ENCODE data around the gene COX19. TPM values are rescaled to one million over a fixed set of nuclear protein-coding genes. Genes with fewer than 3 reads are reported as not detected.

COX19 gene
- total RNA-seq, 4 donors from 2014 or later, result 8.6 to 30.2 (median 16.9) TPM

- Histone ChIP-seq H3K4me1 (peaks cover 20 to 61% (median 47%) of the 10 kb centered on the region in 4 donors), H3K9me3 (no peaks in the 10 kb centered on the region), H3K4me3 (no peak overlapping the region), H3K27me3 (no peaks in the 10 kb centered on the region), H3K36me3 (no peaks in the 10 kb centered on the region), H3K27ac (peak overlapping the region in 2 of 4 donors; percentile 86 to 93)
- 39% methylated on average over 17 of the region's 17 CpGs; no CpG with 5 or more reads in 1 of the 2 donors for WGBS, 2 donors (ENCODE audit: low coverage in 1 of 2)
- intact Hi-C loops (cut with DNase I; ENCODE audit: low total_unique reads) (no loop called here), in situ Hi-C loops (cut with MboI; ENCODE audit: low pct_ligation_motif_present in 1 of 4, low pct_unique_long_range_greater_than_20kb in 1 of 4, low sequenced_read_pairs in 3 of 4) (no loop called here)
- TF ChIP-seq POLR2A (IDR thresholded peaks at IDR 0.05), result no peak
- no peak for TF ChIP-seq EP300 (IDR thresholded peaks at IDR 0.05; ENCODE audit: low read depth)
- TF ChIP-seq, protein P1, sequence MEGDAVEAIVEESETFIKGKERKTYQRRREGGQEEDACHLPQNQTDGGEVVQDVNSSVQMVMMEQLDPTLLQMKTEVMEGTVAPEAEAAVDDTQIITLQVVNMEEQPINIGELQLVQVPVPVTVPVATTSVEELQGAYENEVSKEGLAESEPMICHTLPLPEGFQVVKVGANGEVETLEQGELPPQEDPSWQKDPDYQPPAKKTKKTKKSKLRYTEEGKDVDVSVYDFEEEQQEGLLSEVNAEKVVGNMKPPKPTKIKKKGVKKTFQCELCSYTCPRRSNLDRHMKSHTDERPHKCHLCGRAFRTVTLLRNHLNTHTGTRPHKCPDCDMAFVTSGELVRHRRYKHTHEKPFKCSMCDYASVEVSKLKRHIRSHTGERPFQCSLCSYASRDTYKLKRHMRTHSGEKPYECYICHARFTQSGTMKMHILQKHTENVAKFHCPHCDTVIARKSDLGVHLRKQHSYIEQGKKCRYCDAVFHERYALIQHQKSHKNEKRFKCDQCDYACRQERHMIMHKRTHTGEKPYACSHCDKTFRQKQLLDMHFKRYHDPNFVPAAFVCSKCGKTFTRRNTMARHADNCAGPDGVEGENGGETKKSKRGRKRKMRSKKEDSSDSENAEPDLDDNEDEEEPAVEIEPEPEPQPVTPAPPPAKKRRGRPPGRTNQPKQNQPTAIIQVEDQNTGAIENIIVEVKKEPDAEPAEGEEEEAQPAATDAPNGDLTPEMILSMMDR (IDR thresholded peaks at IDR 0.05), result no peak
- TF ChIP-seq POLR2AphosphoS5 (IDR thresholded peaks at IDR 0.05), result no peak
- DNase-seq, result peak; percentile 66
Measured at GRCh38 chr7:916291-916941, 58.9 kb downstream of the COX19 start.

Small RNAs within 50 kb of the gene (small RNA-seq; reads per million reads assigned to genes)
- gene MIR339, result 7.9 to 40.3 (median 21.2) reads per million in 4 donors

Other genes with a start within 250 kb of the COX19 start
- gene DNAAF5, start 248.8 kb downstream of the COX19 start, total RNA-seq, result 10 to 100 TPM; 20.5 to 97.3 (median 34.6) TPM
- 10 to 100 TPM; 15.7 to 53.9 (median 16.9) TPM for gene PRKAR1B, start 248.3 kb downstream of the COX19 start, total RNA-seq
- gene SUN1, start 143.1 kb downstream of the COX19 start, total RNA-seq, result 100 to 1,000 TPM in 3 of 4 donors, 10 to 100 TPM in 1; 92.7 to 569 (median 162) TPM
- gene GET4, start 99.0 kb downstream of the COX19 start, total RNA-seq, result 100 to 1,000 TPM in 2 of 4 donors, 10 to 100 TPM in 2; 49.4 to 116 (median 85.2) TPM
- gene ADAP1, start 20.9 kb downstream of the COX19 start, total RNA-seq, result 100 to 1,000 TPM in 3 of 4 donors, 10 to 100 TPM in 1; 84.9 to 360 (median 169) TPM
- gene CYP2W1, start 7.6 kb upstream of the COX19 start, total RNA-seq, result under 1 TPM in 2 of 4 donors, not detected in 2; 0.41 to 0.95 TPM
- 10 to 100 TPM in 1 of 4 donors, 1 to 10 TPM in 1, not detected in 2; 9.2 to 14.5 TPM for gene GPR146, start 69.0 kb upstream of the COX19 start, total RNA-seq
- gene GPER1, start 112.6 kb upstream of the COX19 start, total RNA-seq, result 10 to 100 TPM in 3 of 4 donors, 1 to 10 TPM in 1; 2.2 to 33.7 (median 11.7) TPM
- gene ZFAND2A, start 184.6 kb upstream of the COX19 start, total RNA-seq, result 100 to 1,000 TPM in 1 of 4 donors, 10 to 100 TPM in 3; 33.3 to 124 (median 53.1) TPM